HEK293 (cell line): ENCODE data around the gene LUC7L2.
"Not testable (repeated sequence)": the region's sequence is repeated elsewhere in the genome, so short reads cannot be mapped to it uniquely, and the experiment has no call there.

Source experiments
- CTCF ChIA-PET: fragments of 350-600 bp; formaldehyde crosslinking; extraction: SDS; loops from one replicate; lab custom pipeline; 2021; ENCODE audit warnings: antibody characterized with exemption; lab: Yijun Ruan, JAX
- POLR2A ChIA-PET: fragments of 300-600 bp; formaldehyde crosslinking; extraction: SDS; loops from one replicate; lab custom pipeline; 2020; ENCODE audit warnings: antibody characterized with exemption, inconsistent platforms; lab: Yijun Ruan, JAX
- H3K27ac ChIP-seq: fragments of 200-500 bp; sonication (Bioruptor generic); 2 replicates; pipeline ENCODE4 v1.5.1; 2014; ENCODE audit warnings: low read depth, low read length, control low read depth, inconsistent platforms; ENCODE audit errors: extremely low read depth
- H3K36me3 ChIP-seq, 2 experiments: fragments of 200-500 bp in 1 of 2; sonication (Bioruptor generic) in 1 of 2; 1 replicate in 1 of 2; 2 replicates in 1 of 2; pipeline ENCODE4 v1.5.1; 2014 to 2017; ENCODE audit warnings: inconsistent platforms in 2 of 2, low read length in 2 of 2; ENCODE audit not compliant: control insufficient read depth in 2 of 2, insufficient read depth in 1 of 2
- H3K4me1 ChIP-seq: fragments of 200-500 bp; sonication (Bioruptor generic); 2 replicates; pipeline ENCODE4 v1.5.1; 2014; ENCODE audit warnings: mild to moderate bottlenecking, low read length, inconsistent platforms; ENCODE audit not compliant: control insufficient read depth, insufficient read depth
- H3K4me3 ChIP-seq: 2 replicates; pipeline ENCODE4 v1.5.1; 2011; ENCODE audit warnings: low read depth, mild to moderate bottlenecking, control low read depth, low read length, moderate library complexity
- H3K9me3 ChIP-seq: fragments of 200-500 bp; sonication (Bioruptor generic); 2 replicates; pipeline ENCODE4 v1.5.1; 2014; ENCODE audit warnings: low read depth, low read length, inconsistent platforms; ENCODE audit not compliant: control insufficient read depth, insufficient read depth
- GLIS2 ChIP-seq: fragments of 450-650 bp; formaldehyde crosslinking; IDR thresholded peaks from 2 replicates; pipeline ENCODE4 v1.5.1; 2016; ENCODE audit warnings: missing biosample characterization, missing genetic modification characterization
- KLF16 ChIP-seq: fragments of 450-650 bp; formaldehyde crosslinking; IDR thresholded peaks from 2 replicates; pipeline ENCODE4 v1.5.1; 2017; ENCODE audit warnings: missing biosample characterization, missing genetic modification characterization
- KLF7 ChIP-seq: fragments of 450-650 bp; formaldehyde crosslinking; IDR thresholded peaks from 2 replicates; pipeline ENCODE4 v1.5.1; 2016; ENCODE audit warnings: missing biosample characterization, missing genetic modification characterization, borderline replicate concordance
- PATZ1 ChIP-seq: fragments of 450-650 bp; formaldehyde crosslinking; IDR thresholded peaks from 2 replicates; pipeline ENCODE4 v1.5.1; 2016; ENCODE audit warnings: missing biosample characterization, missing genetic modification characterization
- RBAK ChIP-seq: fragments of 450-650 bp; formaldehyde crosslinking; IDR thresholded peaks from 2 replicates; pipeline ENCODE4 v1.5.1; 2016; ENCODE audit warnings: missing biosample characterization, missing genetic modification characterization
- SETDB1 ChIP-seq: IDR thresholded peaks from one replicate; pipeline ENCODE4 v1.6.1; 2017; ENCODE audit warnings: mild to moderate bottlenecking, low read length, moderate library complexity, mixed read lengths; ENCODE audit not compliant: insufficient read length
- ZFP3 ChIP-seq: fragments of 450-650 bp; formaldehyde crosslinking; IDR thresholded peaks from 2 replicates; pipeline ENCODE4 v1.5.1; 2016; ENCODE audit warnings: low read depth, missing biosample characterization, missing genetic modification characterization
- ZIC2 ChIP-seq: fragments of 450-650 bp; formaldehyde crosslinking; IDR thresholded peaks from 2 replicates; pipeline ENCODE4 v1.5.1; 2016; ENCODE audit warnings: missing biosample characterization, missing genetic modification characterization
- ZNF121 ChIP-seq: fragments of 450-650 bp; formaldehyde crosslinking; IDR thresholded peaks from 2 replicates; pipeline ENCODE4 v1.5.1; 2016; ENCODE audit warnings: missing biosample characterization, missing genetic modification characterization
- ZNF138 ChIP-seq: fragments of 450-650 bp; formaldehyde crosslinking; IDR thresholded peaks from 2 replicates; pipeline ENCODE4 v1.5.1; 2016; ENCODE audit warnings: missing biosample characterization, missing genetic modification characterization, borderline replicate concordance
- ZNF157 ChIP-seq: fragments of 450-650 bp; formaldehyde crosslinking; IDR thresholded peaks from 2 replicates; pipeline ENCODE4 v1.5.1; 2016; ENCODE audit warnings: missing biosample characterization, missing genetic modification characterization
- ZNF214 ChIP-seq: fragments of 450-650 bp; formaldehyde crosslinking; IDR thresholded peaks from 2 replicates; pipeline ENCODE4 v1.5.1; 2017; ENCODE audit warnings: missing biosample characterization, mild to moderate bottlenecking, missing genetic modification characterization, borderline replicate concordance
- ZNF266 ChIP-seq: fragments of 450-650 bp; formaldehyde crosslinking; IDR thresholded peaks from 2 replicates; pipeline ENCODE4 v1.5.1; 2016; ENCODE audit warnings: missing biosample characterization, missing genetic modification characterization, low read depth
- ZNF362 ChIP-seq: fragments of 450-650 bp; formaldehyde crosslinking; IDR thresholded peaks from 2 replicates; pipeline ENCODE4 v1.5.1; 2016; ENCODE audit warnings: missing biosample characterization, missing genetic modification characterization
- ZNF366 ChIP-seq: fragments of 450-650 bp; formaldehyde crosslinking; conservative IDR thresholded peaks from 2 replicates; pipeline ENCODE4 v1.5.1; 2016; ENCODE audit warnings: missing biosample characterization, missing genetic modification characterization
- ZNF514 ChIP-seq: fragments of 450-650 bp; formaldehyde crosslinking; IDR thresholded peaks from 2 replicates; pipeline ENCODE4 v1.5.1; 2016; ENCODE audit warnings: missing biosample characterization, missing genetic modification characterization
- ZNF623 ChIP-seq: fragments of 450-650 bp; formaldehyde crosslinking; IDR thresholded peaks from 2 replicates; pipeline ENCODE4 v1.5.1; 2016; ENCODE audit warnings: missing biosample characterization, missing genetic modification characterization
- ZNF658 ChIP-seq: fragments of 450-650 bp; formaldehyde crosslinking; IDR thresholded peaks from 2 replicates; pipeline ENCODE4; 2016; ENCODE audit warnings: missing biosample characterization, missing genetic modification characterization
- ZNF664 ChIP-seq: fragments of 450-650 bp; formaldehyde crosslinking; IDR thresholded peaks from 2 replicates; pipeline ENCODE4 v1.5.1; 2016; ENCODE audit warnings: missing biosample characterization, missing genetic modification characterization
- ZNF692 ChIP-seq: fragments of 450-650 bp; formaldehyde crosslinking; IDR thresholded peaks from 2 replicates; pipeline ENCODE4 v1.5.1; 2016; ENCODE audit warnings: missing biosample characterization, missing genetic modification characterization
- ZNF768 ChIP-seq: fragments of 450-650 bp; formaldehyde crosslinking; IDR thresholded peaks from 2 replicates; pipeline ENCODE4 v1.5.1; 2018; ENCODE audit warnings: missing biosample characterization, mild to moderate bottlenecking, missing genetic modification characterization
- ZNF830 ChIP-seq: fragments of 450-650 bp; IDR thresholded peaks from 2 replicates; pipeline ENCODE4 v1.5.0; 2018; ENCODE audit warnings: missing biosample characterization, missing genetic modification characterization, low read depth, mild to moderate bottlenecking, moderate library complexity
- ZSCAN30 ChIP-seq: fragments of 450-650 bp; IDR thresholded peaks from 2 replicates; pipeline ENCODE4 v1.5.1; 2018; ENCODE audit warnings: missing biosample characterization, mild to moderate bottlenecking, missing genetic modification characterization, moderate library complexity
- TF ChIP-seq, protein P1 (sequence below): fragments of 450-650 bp; formaldehyde crosslinking; IDR thresholded peaks from 2 replicates; pipeline ENCODE4 v1.5.1; 2016; ENCODE audit warnings: missing biosample characterization, missing genetic modification characterization, low read depth

LUC7L2 gene

DNA sequence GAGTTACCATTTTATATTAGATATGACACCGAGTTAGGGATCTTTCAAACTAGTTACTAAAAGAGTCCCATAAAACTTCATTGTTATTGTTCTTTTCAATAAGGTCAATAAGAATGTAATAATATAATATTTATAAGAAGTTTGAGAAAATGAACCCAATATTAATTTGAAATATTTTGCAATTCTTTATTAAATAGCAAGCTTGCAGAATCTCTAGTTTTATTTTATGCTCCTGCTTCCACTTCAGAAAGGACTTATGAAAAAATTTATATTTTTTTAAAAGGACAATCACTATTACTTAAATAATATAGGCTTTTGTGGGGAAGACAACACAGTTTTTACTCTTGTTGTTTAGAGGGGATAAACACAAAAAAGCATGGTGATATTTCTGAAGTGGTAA, 47.9 kb downstream of the LUC7L2 start (continued):
- TF ChIP-seq ZIC2 (tag by site-specific recombination) (no peak), ZNF366 (tag by site-specific recombination) (no peak)

DNA sequence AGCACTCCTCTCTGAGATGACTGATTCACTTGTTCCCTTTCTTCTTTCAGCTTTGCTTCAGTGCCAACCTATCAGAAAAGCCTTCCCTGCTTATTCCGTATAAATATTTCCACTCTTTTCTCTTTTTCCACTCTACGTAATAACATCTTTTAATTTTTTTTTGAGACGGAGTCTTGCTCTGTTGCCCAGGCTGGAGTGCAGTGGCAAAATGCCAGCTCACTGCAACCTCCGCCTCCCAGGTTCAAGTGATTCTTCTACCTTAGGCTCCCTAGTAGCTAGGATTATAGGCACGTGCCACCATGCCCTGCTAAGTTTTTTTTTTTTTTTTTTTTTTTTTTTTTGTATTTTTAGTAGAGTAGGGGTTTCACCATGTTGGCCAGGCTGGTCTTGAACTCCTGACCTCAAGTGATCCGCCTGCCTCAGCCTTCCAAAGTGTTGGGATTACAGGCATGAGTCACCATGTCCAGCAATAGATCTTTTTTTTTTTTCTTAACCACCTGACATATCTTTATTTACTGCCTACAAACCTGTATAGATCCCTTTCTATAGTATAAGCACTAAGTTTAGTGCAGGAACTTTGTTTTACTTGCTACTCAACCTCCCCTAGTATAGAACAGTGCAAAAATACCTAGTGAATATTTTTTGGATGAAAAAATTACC, 55.2 kb downstream of the LUC7L2 start:
- H3K9me3 ChIP-seq, POLR2A ChIA-PET, H3K4me1 ChIP-seq, H3K27ac ChIP-seq, H3K4me3 ChIP-seq: not testable (repeated sequence)
- CTCF ChIA-PET = interaction anchor here (3.8 kb wide), 1 partner anchor 20 kb away, joined by 22 read pairs; no protein-coding TSS in a partner anchor
- peaks cover 51 to 93% of the 10 kb centered on the region in 2 experiments for H3K36me3 ChIP-seq
- TF ChIP-seq ZNF623 (tag by site-specific recombination) = 0 out of 2 replicates have a peak, but pooled peaks have one; percentile 12
- TF ChIP-seq ZNF362 (tag by site-specific recombination) = peak; percentile 82
- TF ChIP-seq ZNF121 (tag by site-specific recombination) = peak; percentile 50; the same call in 1 of the 2 replicates
- TF ChIP-seq, all 188 proteins: peak for 3; not testable (repeated sequence) for 185

DNA sequence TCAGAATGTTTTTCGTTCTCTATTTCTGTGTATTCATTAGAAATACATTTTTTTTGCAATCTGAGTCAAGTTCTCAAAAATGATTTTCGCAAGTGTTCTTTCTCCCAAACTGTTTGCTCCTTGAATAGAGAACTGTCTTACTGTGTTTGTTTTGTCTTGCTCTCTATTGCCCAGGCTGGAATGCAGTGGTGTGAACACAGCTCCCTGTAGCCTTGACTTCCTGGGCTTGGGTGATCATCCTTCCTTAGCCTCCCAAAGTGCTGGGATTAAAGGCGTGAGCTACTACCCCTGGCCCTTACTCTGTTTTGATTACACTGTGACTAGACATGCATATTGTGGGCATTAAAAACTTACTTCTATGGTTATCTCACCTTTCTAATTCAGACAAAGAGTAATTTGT, 56.7 kb downstream of the LUC7L2 start:
- peaks cover 63 to 96% of the 10 kb centered on the region in 2 experiments for H3K36me3 ChIP-seq
- TF ChIP-seq PATZ1 (tag by site-specific recombination) = no peak
- TF ChIP-seq ZFP3 (tag by site-specific recombination) = no peak
- TF ChIP-seq ZSCAN30 (tag by site-specific recombination) = no peak
- no peak for TF ChIP-seq ZNF768 (tag by site-specific recombination)
- no peak for TF ChIP-seq ZNF138 (tag by site-specific recombination)
- TF ChIP-seq ZNF157 (tag by site-specific recombination) = no peak
- no peak for TF ChIP-seq ZNF664 (tag by site-specific recombination)
- TF ChIP-seq ZNF214 (tag by site-specific recombination) = no peak
- TF ChIP-seq GLIS2 (tag by site-specific recombination) = no peak
- no peak for TF ChIP-seq ZNF830 (tag by site-specific recombination)
- TF ChIP-seq ZNF658 (tag by site-specific recombination) = no peak
- TF ChIP-seq, protein P1, sequence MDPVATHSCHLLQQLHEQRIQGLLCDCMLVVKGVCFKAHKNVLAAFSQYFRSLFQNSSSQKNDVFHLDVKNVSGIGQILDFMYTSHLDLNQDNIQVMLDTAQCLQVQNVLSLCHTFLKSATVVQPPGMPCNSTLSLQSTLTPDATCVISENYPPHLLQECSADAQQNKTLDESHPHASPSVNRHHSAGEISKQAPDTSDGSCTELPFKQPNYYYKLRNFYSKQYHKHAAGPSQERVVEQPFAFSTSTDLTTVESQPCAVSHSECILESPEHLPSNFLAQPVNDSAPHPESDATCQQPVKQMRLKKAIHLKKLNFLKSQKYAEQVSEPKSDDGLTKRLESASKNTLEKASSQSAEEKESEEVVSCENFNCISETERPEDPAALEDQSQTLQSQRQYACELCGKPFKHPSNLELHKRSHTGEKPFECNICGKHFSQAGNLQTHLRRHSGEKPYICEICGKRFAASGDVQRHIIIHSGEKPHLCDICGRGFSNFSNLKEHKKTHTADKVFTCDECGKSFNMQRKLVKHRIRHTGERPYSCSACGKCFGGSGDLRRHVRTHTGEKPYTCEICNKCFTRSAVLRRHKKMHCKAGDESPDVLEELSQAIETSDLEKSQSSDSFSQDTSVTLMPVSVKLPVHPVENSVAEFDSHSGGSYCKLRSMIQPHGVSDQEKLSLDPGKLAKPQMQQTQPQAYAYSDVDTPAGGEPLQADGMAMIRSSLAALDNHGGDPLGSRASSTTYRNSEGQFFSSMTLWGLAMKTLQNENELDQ (tag by site-specific recombination) = no peak
- TF ChIP-seq KLF16 = no peak
- TF ChIP-seq RBAK (tag by site-specific recombination) = no peak
- TF ChIP-seq ZNF692 (tag by site-specific recombination) = no peak
- TF ChIP-seq ZNF514 (tag by site-specific recombination) = no peak
- TF ChIP-seq KLF7 (tag by site-specific recombination) = no peak
- no peak for TF ChIP-seq ZNF266 (tag by site-specific recombination)
- TF ChIP-seq SETDB1 = no peak
- no peaks in the 10 kb centered on the region for H3K4me1 ChIP-seq
- ChIA-PET CTCF (interaction anchor here (3.8 kb wide), 1 partner anchor 18 kb away, joined by 22 read pairs; no protein-coding TSS in a partner anchor), POLR2A (no interaction called here)
- no peaks in the 10 kb centered on the region for H3K9me3 ChIP-seq
- no peak overlapping the region for H3K27ac ChIP-seq
- no peak overlapping the region for H3K4me3 ChIP-seq
